CD1c-positive myeloid dendritic cell (primary cell): Measurements from ENCODE around the gene SLC39A7.
"Not testable (repeated sequence)": the region's sequence is repeated elsewhere in the genome, so short reads cannot be mapped to it uniquely, and the experiment has no call there.

Experiments used
- DNase-seq: peaks from one replicate; pipeline ENCODE4 v3.0.0-alpha.2; 2016; ENCODE audit errors: extremely low spot score

Gene SLC39A7

DNA sequence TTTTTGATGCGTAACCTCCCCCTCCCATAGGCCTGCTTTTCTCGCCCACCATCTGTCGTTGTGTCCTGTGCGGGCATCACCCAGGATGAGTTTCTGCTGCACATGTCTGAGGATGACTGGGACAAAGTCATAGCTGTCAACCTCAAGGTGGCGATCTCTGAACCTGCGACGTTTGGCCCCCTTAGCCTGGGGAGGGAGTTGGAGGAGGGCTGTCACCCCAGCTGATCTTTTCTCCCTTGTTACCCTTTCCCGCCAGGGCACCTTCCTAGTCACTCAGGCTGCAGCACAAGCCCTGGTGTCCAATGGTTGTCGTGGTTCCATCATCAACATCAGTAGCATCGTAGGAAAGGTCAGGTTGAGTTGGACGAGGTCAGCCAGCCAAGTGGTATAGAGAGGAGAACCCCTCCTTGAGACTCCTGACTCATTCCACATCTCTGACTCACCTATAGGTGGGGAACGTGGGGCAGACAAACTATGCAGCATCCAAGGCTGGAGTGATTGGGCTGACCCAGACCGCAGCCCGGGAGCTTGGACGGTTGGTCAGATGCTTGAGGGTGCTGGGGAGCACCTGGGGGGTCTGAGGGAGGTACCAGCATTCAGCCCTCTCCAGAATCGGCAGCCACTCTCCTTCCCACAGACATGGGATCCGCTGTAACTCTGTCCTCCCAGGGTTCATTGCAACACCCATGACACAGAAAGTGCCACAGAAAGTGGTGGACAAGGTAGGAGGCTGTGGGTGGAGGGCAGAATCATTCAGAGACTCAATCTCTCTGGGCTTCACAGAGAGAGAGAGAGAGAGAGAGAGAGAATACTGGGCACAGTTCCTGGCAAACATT, 4.7 kb downstream of the SLC39A7 start:
- peak; percentile 43 for DNase-seq

DNA sequence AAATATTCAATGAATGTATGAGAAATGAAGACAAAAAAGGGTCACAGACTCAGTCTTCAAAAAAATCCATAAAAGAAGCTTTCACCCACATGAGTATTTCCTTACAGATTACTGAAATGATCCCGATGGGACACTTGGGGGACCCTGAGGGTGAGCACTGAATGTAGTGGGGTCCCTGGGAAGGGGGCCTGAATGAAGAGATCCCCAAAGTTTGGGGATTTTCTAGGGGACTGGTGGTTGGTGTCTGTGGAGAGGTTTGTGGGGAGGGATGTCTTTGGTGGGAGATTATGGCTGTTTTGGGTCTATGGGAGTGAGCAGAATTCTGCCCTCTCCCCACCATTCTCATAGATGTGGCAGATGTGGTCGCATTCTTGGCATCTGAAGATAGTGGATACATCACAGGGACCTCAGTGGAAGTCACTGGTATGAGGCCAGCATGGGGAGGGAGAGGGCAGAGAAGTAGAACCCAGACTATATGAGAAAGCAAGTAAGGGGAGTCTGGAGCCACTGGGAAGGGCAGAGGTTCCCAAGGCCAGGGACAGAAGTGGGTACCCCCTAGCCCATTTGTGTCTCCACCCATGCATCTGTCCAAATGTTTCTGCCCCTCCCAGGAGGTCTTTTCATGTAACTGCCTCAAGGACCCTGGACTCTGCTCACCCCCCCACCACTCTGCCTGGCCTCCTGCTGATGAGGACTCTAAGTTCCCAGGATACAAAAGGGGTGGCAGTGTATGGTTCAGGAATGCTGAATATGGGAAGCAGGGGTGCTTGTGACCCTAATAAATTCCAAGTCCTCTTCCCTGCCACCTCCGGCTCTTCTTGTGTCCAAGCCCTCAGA, 5.6 kb downstream of the SLC39A7 start:
- no peak for DNase-seq

DNA sequence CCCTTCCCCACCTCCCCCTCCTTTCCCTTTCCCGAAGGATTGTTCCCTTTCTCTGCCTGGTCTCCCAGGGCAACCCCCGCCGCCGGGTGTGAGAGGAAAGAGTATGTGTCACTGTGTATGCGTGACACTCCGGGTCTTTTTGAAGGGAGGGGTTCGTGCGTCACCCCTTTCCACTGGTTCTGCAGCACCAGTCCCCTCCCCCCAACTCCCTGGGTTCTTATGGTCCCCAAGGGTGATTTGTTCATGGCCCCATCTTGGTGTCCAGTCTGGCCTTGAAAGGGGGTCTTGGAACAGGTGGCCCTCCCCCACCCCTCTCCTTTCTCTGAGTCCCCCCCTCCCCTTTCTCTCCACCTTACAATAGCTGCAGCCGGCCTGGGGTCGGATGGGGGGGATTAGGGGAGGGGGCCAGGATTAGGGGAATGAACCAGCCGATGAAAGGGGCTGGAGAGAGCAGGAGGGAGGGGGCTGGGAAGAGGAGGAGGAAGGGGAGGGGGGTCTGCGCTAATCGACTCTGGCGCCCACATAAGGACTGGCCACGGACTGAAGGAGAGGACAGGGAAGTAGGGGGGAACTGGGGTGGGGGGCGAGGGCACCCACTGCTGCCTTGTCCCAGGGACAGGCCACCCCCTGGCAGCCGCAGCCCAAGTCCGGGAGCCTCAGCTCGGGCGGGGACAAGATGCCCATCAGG, 6.3 kb downstream of the SLC39A7 start:
- no peak for DNase-seq

DNA sequence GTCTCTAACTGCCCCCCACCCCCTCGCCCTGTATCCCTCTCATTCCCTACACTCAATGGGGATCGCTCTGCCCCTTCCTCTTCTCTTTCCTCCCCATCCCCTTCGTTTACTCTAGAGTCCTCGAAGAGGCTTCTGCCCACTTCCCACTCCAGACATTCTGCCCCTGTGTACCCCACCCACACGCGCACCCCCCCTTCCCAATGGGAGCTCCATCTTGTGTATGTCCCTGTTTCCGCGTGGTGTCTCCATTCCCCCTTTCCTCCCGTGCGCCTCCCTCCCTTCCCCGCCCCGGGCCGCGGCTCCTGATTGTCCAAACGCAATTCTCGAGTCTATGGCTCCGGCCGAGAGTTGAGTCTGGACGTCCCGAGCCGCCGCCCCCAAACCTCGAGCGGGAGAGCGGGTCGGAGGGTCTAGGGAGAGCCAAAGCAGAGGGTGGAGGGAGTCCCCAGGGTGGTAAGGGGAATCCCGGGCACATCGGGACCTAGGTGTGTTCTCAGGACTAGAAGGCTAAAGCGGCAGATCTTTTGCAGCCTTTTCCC, 7.0 kb downstream of the SLC39A7 start:
- DNase-seq, result peak; percentile 22

DNA sequence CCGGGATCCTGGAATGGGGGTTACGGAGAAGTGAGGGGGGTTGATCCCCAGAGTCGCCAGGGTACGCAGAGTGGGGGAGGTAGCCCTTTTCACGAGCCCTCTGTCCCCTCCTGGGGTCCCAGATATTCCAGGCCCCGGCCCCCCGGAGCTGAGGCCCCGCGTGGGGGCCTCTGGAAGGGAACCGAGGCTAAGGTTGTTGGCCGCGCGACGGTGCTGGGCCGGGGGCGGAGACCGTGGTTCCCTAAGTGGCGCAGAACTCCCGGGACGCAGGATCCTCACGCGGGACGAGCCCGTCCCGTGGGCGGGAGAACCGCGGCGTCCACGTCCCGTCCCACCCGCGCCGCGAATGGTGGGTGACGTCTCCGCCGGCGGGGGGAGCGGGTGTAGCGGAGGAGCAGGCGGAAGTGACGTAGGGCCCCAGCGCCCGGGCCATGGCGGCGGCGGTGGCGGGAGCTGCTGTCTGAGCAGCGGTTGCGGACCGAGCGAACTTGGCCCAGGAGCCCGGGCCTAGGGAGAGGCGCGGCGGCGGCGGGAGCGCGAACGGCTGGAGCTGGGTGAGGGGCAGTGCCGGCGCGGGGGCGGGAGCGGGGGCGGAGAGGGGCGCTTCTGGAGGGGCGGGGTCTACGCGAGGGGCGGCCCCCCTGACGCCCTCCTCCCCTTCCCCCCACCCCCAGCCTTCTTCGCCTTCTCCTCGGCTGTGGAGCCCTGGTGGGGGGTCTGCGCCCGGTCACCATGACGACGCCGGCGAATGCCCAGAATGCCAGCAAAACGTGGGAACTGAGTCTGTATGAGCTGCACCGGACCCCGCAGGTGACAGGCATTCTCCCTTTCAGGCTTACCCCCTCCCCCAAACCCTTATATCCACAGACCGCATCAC, 7.7 kb downstream of the SLC39A7 start, which contains the start of gene RING1:
RING1 (plus strand) TSS at position 410 of the 877 bp plus-strand sequence; CDS start at position 733, 323 bp downstream.
- peak; percentile 96 for DNase-seq

DNA sequence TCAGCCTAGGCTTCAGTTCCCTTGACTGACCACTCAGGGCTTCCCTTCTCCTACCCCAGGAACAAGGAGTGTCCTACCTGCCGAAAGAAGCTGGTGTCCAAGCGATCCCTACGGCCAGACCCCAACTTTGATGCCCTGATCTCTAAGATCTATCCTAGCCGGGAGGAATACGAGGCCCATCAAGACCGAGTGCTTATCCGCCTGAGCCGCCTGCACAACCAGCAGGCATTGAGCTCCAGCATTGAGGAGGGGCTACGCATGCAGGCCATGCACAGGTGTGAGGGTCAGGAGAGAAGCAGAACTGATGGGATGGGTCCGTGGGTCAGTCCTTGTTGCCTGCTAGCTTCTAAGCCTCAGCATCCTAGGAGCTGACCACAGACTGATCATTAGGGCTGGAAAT, 9.2 kb downstream of the SLC39A7 start:
- no peak for DNase-seq

DNA sequence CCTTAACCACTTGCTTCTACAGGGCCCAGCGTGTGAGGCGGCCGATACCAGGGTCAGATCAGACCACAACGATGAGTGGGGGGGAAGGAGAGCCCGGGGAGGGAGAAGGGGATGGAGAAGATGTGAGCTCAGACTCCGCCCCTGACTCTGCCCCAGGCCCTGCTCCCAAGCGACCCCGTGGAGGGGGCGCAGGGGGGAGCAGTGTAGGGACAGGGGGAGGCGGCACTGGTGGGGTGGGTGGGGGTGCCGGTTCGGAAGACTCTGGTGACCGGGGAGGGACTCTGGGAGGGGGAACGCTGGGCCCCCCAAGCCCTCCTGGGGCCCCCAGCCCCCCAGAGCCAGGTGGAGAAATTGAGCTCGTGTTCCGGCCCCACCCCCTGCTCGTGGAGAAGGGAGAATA, 10.5 kb downstream of the SLC39A7 start:
- DNase-seq, result no peak

DNA sequence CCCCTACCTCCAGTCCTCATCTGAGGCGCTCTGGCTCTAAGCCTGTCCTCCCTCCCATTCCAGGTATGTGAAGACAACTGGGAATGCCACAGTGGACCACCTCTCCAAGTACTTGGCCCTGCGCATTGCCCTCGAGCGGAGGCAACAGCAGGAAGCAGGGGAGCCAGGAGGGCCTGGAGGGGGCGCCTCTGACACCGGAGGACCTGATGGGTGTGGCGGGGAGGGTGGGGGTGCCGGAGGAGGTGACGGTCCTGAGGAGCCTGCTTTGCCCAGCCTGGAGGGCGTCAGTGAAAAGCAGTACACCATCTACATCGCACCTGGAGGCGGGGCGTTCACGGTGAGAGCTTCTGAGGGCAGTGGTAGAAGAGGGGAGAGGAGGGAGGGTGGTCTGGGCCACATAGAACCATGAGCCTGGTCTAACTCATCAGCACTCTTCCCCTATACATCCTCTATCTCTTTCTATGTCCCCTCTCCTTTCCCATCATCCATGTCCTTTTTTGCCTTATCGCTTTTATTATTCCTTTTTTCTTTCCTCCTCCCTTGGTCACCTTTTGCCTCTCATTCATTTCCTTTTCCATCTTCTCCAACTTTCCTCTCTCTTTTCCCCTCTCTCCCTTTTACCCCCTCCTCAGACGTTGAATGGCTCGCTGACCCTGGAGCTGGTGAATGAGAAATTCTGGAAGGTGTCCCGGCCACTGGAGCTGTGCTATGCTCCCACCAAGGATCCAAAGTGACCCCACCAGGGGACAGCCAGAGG, 11.2 kb downstream of the SLC39A7 start:
- no peak for DNase-seq

DNA sequence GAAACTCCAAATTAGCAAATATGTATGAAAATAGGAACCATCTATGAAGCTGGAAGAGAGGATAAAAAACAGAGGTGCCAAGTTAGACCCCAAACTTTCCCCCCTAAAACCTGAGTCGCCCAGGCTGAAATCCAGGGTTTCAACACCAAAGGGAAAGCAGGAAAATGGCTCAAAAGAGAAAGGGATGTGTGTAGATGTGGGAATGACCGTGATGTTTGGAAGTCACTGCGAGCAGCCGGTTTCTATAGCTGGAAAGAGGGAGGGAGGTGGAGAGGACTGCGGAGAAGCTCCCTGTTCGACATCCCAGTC, 12.1 kb downstream of the SLC39A7 start:
- no peak for DNase-seq

DNA sequence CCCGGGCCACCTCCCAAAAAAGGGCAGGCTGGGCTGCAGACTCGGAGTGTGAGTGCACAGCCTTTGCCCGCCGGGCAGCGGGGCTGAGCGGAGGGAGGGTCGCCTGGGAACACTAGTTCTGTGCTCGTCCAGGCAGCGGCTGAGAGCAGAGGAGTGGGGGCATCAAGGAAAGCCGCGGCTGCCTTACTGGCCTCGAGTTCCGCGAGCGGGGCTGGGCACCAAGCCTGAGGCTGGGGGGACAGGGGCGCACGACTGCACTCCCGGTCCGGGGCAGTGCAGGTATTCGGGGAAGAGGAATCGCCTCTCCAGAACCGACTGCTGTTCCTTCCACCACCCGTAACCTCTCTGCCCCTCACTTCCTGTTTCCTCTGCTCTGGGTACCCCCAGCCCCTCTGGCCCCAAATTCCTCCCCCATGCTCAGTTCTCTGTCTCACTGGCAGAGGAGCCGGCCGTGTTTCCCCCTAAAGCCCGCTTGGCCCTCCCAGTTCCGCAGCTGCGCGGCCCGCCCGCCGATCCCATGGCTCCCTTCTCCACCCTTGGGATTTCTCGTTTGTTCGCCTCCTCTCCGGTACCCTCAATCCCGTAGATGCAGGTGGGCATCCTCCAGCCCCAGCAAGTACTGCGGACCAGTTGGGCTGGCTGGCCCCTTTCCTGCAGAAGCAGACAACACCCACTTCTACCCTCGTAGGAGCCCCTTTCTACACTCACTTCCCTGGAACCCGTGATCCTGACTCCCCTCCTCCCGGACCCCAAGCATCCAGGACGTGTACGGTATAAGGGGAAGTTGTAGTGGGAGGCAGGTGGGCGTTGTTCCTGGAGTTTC, 12.7 kb downstream of the SLC39A7 start:
- DNase-seq, result peak; percentile 60

DNA sequence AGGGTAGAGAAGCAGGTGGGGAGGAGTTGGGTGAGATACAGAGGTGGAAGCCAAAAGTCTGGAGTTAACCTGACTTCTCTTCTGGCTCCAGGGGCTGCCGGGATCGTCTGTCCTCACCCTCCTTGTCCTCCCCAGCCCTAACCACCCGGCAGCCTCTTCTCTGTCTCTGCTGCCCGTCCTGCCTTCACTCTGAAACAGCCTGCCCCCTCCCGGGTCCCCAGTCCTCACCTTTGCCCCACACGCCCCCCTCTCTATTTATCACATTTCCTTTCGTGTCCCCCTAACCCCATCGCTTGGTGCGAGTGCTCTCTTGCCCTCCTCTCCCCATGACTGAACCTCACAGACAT, 13.3 kb downstream of the SLC39A7 start:
- DNase-seq, result no peak

DNA sequence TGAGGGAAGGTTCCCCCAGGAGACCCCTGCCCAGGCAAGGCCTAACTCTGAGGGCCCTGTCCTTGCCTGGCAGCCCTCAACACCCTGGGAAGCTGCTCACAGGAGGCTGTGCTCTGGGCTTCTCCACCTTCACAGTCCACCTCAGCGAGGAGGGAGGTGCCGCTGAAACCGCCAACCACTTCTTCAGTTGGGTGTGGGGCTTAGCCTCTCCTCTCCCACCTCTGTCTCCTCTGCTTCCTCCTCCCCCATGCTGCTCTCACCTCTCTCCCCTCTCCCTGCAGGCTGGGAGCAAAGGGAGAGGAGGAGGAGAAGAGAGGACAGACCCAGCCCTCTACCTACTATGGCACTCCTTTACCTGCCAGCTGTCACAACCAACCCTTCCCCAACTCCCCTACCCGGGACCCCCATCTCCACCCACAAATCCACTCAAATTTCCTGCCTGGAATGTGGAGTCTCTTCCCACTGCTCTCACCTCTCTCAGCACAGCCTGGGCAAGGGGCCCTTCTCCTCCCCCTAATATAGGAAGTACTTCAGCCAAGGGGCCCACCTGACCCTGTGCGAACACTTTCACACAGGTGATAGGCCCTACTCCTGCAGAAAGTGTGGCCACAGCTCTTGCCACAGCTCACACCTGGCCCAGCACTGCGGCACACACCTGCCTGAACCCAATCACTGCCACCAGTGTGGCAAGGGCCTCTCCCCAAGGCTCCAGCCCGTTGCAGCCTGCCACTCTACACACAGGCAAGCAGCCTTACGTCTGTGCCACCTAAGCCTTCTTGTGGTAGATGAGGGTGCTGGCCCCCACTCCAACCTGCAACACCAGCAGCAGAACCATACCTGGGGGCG, 14.8 kb downstream of the SLC39A7 start:
- DNase-seq, result no peak

DNA sequence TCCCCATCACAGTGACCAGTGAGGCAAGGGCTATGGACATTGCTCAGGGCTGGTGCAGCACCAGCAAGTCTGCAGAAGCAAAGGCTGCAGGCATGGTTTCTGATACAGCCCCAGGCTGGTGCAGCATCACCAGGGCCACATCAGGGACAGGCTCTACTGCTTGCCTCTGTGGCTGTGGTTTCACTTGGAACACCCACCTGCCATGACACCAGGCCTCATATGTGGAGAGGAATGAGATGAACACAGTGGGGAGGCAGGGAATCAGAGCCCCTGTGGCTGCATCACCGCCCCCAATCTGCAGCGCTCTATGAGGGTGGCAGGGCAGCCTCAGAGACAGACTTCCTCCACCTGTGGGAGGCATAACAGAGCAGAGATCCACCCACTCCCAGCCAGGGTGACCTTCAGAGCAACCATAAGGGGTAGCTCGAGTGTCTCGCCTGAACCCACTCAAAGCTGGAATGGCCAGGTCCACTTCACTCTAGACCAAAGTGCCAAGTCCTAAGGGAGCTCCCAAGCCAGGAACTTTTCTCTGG, 15.5 kb downstream of the SLC39A7 start:
- no peak for DNase-seq

DNA sequence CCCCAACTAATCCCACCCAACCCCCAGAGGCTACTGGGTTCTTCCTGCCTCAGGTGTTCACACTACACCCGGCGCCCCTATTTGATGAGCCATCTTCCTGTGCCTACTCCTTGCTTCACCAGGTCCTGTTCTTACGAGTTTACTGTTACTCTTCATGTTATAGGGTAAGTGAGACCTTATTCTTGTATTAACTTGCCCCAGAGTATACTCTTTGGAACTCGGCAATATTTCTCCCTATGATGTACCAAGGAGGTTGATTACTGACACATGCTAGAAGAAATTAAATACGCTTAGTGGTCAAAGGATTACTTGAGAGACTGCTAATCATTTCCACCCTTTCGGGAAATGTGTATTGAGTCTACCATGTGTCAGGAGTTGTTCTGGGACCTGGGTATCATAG, 16.6 kb downstream of the SLC39A7 start:
- DNase-seq, result no peak

DNA sequence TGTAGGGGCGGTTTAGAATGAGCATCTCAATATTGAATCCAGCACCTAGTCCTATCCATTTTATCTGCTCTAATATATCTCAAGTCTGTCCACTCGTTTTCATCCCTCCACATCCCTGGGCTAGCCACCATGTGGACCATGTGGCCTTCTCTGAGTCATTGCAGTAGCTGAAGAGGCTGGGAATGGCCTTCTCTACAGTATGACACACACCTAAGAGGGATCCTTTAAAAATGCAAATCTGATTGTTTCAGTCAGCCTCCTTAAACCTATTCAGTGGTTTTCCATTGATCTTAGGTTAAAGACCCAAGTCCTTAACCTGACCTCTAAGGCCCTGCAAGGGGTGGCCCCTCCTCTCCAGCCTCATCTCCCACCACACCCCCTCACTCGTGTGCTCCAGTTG, 17.0 kb downstream of the SLC39A7 start:
- no peak for DNase-seq

DNA sequence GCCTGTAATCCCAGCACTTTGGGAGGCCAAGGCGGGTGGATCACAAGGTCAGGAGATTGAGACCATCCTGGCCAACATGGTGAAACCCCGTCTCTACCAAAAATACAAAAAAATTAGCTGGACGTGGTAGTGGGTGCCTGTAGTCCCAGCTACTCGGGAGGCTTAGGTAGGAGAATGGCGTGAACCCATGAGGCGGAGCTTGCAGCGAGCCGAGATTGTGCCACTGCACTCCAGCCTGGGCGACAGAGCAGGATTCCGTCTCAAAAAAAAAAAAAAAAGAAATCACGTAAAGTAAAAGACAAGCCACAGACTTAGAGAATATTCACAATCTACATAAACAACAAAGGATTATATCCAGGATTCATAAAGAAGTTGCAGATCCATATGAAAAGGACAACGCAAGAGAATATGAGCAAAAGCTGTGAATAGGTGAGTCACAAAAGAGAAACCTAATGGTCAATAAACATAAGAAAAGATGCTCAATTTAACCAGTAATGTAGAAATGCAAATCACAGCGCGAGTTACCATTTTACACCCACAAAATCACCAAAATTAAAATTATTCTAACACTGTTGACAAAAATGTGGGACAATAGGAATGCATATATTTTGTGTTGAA, 25.9 kb downstream of the SLC39A7 start:
- not testable (repeated sequence) for DNase-seq

DNA sequence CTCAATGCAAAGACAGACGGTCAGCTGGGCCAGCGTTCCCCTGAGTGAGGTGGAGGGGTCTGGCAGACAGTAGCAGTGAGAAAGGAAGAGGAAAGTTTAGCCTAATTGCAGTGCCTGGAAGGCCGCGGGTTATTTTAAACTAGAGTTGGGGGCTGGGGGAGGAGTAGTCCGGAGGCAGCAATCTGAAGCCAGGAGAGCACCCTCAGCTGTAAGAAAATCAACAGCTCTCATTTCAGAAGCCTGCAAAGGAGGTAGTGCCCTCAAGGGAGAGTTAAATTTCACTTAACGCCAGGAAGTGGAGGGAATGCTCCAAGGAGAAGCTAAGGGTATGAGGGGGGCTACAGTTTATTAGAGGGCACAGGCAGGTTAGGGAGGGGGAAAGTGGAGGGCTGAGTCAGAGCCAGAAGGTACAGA, 34.6 kb downstream of the SLC39A7 start:
- no peak for DNase-seq

DNA sequence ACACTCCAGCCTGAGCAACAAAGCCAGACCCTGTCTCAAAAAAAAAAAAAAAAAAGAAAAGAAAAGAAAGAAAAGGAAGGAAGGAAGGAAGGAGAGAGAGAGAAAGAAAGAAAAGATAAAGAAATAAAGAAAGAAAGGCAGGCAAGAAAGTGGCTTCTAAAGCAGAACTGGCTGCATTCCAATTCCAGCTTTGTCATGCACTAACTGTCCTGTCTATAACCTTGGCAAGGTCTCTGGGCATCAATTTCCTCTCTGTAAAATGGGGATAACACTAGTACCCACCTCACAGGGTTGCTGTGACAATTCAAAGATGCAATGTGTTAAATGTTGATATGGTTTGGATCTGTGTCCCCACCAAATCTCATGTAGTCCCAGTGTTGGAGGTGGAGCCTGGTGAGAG, 35.7 kb downstream of the SLC39A7 start:
- no peak for DNase-seq
